ENCODE measurements around the gene TMEM30B.
A peak's percentile ranks its signal among the peaks of the same experiment; 100 is the strongest.
"Not testable (repeated sequence)": the region's sequence is repeated elsewhere in the genome, so short reads cannot be mapped to it uniquely, and the experiment has no call there.

The TMEM30B gene

GRCh38 chr14:61281186-61281947 lies at the start of gene TMEM30B:
TMEM30B (minus strand) TSS chr14:61281338; CDS start chr14:61281147, 191 bp downstream.
- DNase-seq (ENCODE audit: low read depth), result peak; percentile 20

DNA sequence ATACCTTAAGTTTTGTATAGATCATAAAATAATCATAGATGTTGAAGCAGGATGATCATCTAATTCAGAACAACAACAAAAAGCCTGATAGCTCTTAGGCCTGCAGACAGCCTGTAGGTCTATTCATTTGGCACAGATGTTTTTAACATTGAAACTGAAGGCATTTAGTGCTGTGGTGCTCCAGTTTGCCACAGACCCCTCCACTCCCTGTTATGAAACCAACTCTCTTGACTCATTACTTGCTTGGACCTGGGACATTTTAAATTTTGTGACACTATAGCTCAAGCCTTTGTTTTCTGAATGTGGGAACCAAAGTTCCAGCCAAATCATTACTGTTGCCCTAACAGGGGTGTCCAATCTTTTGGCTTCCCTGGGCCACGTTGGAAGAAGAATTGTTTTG lies 49.4 kb upstream of the TMEM30B start:
- no peak for DNase-seq (ENCODE audit: low read depth)

DNA sequence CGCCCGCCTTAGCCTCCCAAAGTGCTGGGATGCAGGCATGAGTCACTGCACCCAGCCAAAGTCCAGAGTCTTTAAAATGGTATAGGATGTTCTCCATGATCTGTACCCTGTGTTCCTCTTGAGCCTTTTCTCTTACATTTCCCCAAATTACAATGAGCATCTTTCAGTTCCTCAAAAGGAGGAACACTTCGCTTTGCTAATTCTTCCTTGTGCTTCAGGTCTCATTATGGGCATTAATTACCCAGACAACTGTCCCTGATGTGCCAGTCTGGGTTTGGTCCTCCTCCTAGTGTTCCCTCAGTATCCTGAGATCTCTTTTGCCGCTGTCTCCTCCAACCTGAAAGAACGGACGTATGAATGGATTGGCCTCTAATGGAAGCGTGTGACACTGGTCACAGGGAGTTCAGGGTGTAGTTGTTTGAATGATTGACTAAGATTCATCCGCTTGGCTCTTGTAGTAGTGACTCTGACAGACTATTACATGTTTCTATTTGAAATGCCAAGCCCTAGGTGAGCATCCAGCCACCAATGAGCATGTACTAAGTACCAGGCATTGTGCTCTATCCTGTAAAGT lies 48.4 kb upstream of the TMEM30B start:
- DNase-seq (ENCODE audit: low read depth), result no peak

DNA sequence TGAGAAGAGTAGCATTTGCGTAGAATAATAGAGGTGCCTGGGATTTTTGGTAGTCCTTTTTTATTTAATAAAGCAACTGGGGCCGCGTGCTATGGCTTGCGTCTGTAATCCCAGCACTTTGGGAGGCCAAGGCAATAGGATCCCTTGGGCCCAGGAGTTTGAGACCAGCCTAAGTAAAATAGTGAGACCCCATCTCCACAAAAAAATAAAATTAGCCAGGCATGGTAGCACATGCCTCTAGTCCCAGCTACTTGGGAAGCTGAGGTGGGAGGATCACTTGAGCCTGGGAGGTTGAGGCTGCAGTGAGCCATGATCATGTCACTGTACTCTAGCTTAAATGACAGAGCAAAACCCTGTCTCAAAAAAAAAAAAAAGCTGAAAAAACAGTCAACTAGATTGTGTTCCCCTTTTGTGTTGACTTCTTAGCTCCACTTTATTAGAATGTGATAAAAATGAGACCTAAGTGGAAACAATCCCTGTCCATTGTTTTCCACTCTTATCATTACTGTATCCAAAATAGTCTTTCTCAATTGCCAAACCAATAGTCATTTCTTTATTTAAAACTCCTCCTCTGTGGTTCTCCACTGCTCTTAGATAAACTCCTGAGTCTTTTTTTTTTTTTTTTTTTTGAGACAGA lies 47.6 kb upstream of the TMEM30B start:
- DNase-seq (ENCODE audit: low read depth), result no peak

GRCh38 chr14:61326847-61327246 lies 45.7 kb upstream of the TMEM30B start:
- DNase-seq (ENCODE audit: low read depth), result no peak

GRCh38 chr14:61326146-61326545 lies 45.0 kb upstream of the TMEM30B start:
- DNase-seq (ENCODE audit: low read depth), result no peak

DNA sequence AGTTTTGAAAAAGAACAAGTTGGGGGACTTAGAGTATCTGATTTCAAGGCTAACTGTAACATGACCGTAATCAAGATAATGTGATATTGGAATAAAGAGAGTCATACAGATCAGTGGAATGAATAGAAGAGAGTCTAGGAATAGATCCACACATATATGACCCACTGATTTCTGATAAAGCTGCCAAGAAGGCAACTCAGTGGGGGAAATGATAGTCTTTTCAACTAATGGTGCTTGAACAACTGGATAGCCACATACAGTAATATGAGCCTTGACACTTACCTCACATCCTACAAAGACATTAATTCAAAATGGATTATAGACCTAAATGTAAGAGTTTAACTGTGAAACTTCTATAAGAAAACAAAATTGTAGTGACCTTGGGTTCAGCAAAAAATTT lies 44.0 kb upstream of the TMEM30B start:
- DNase-seq (ENCODE audit: low read depth), result no peak

DNA sequence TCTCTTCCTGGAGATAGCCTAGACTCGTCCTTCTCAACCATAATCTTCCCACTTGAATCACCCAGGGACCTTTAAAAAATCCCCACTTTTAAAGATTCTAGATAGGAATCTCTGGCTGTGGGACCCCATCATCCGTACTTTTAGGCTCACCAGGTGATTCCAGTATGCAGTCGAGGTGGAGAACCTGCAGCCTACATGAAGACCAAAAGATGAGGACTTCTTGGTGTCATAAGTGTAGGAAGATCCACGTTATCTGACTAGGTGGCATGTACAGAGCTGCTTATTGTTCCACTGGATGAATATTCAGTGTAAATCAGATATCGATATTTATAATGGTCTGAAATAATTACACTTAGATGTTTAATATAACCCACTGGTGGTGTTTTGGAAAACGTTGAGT lies 42.8 kb upstream of the TMEM30B start:
- DNase-seq (ENCODE audit: low read depth), result no peak

DNA sequence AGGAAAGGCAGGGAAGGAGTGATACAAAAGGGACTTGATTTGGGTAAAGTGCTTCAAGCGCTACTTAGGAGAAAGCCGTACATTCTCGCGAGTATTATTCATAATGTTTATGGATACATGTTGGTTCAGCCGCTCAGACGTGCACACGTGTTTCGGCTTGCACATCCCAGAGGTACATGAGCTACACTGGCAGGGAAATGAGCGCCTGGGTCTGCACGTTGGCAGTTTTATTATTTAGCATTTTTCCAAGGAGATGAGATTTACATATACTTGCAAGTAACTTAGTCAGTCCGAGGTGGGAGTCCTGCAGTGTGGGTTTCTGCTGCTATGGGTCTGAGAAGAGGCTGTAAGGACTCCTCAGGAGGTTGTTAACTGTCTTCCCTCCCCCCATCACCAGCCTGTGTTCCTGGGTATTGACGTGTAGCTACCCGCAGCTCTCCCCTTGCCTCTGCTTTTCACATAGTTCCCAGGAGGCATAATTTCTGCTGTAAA lies 41.7 kb upstream of the TMEM30B start:
- DNase-seq (ENCODE audit: low read depth), result no peak

GRCh38 chr14:61322011-61322798 lies 41.1 kb upstream of the TMEM30B start:
- DNase-seq (ENCODE audit: low read depth), result no peak

DNA sequence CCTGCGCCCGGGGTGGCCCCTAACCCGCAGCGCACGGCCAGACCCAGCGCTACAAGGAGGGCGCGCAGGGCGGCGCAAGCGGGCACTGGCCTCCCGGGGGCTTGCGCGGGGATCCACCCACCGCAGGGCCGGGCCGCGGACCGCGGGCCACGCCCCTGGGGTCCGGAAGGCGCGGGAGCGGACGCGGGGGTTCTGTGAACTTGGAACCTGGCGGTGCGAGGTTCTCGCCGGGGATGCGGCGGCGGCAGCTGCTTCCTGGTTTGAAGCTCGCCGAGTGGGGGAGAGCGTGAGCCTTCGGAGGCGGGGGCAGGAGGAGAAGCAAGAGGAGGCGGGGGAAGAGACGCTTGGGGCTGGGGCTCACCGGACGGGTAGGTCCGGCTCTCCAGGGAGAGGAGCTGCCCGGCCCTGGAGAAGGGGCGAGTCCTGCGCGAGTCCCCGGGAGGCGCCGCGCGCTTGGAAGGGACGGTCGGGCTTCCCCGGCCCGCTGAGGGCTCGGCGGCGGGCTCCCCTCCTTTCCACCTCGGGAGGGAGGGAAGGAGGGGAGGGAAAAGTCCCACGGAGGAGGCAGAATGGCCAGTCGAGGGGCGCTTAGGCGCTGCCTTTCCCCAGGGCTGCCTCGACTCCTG lies 40.4 kb upstream of the TMEM30B start, which contains the start of gene PRKCH:
Gene PRKCH (plus strand): TSS at position 195 of the 626 bp plus-strand sequence. CDS start 523 bp downstream, outside the sequence.
- DNase-seq (ENCODE audit: low read depth), result peak; percentile 78

DNA sequence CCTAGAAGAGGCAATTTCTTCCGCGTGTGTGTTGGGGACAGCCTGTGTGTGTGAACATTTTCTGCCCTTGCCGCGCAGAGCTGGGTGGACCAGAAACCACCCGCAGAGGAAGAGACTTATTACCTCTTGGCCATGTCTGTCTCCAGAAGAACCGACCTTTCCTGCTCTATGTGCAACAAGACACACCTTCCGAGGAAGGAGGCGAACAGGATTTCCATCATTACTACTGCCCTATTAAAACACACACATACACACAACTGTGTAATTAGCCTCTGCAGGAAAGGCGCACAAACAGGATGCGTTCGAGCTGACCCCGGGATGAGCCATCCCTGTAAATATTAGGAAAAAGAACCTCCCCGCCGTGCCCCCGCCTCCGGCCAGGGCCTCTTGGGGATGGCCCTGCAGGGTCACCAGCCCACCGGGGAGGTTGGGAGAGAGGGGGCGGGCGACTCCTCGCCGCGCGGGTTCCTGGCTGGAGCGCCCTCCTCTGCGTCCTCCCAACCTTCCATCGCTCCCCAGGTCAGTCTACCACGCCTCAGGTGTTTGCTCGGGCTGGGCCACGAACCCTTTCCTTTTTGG lies 39.8 kb upstream of the TMEM30B start:
- DNase-seq (ENCODE audit: low read depth), result no peak

DNA sequence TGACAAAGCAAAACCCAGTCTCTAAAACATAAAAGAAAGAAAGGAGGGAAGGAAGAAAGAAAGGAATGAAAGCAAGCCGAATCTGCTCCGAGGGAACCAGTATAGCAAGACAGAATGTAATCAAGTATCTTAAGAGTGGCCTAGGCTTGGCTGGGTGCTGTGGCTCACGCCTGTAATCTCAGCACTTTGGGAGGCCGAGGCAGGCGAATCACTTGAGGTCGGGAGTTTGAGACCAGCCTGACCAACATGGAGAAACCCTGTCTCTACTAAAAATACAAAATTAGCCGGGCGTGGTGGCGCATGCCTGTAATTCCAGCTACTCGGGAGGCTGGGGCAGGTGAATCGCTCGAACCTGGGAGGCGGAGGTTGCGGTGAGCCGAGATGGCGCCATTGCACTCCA lies 39.0 kb upstream of the TMEM30B start:
- not testable (repeated sequence) for DNase-seq (ENCODE audit: low read depth)

DNA sequence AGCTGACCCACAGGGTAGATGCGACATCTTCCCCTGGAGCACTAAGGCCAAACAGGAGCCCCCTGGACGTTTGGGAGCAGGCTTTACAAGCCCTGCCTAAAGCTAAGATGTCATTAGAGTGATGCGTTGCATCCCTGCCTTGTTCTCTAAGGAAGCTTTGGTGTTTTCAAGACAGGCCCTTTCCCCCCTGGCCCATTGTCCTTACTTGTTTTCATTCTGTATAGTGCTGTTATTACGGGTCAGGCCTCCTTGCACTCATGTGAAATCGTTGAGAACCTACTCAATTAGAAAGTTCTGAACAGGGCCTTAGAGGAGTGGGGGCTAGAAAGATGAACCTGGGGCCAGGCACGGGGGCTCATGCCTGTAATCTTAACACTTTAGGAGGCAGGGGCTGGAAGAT lies 38.6 kb upstream of the TMEM30B start:
- no peak for DNase-seq (ENCODE audit: low read depth)

- no peak for DNase-seq (ENCODE audit: low read depth)
These were observed 37.9 kb upstream of the TMEM30B start for GRCh38 chr14:61319086-61319485.

DNA sequence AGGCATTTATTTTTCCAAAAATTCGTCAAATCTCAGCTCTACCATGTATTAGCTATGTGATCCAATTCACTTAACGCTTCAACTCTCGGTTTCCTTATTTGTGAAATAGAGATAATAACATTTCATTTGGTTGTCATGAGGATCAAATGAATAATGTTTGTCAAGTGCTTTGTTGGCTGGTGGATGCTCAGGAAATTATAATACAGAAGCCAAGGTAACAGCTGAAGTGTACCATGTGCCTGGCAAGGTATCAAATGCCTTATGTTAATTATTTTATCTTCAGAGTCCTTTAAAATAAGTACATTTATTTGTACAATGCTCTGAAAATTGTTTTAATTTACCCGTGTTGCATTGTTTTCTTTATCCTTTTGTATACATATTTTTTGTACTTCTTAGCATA lies 34.2 kb upstream of the TMEM30B start:
- DNase-seq (ENCODE audit: low read depth), result no peak

- DNase-seq (ENCODE audit: low read depth), result not testable (repeated sequence)
These were observed 27.6 kb upstream of the TMEM30B start for GRCh38 chr14:61308701-61309100.

DNA sequence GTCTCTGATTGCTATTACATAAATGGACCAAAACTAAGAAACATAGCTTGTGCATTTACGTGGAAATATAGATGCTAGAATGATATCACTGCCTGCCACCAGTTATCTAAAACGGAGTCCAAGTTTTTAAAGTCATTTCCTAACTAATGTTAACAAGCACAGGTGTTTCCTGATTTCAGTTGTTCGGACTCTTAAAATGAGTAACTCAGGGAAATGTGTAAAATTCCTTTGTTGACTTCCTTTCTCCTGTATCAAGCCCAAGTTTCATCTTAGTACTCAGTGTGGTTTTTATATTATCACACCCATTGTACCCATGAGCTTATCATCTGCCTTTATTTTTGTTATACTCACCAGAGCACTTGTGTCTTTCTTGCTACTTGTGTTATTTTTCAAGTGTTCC lies 27.1 kb upstream of the TMEM30B start:
- DNase-seq (ENCODE audit: low read depth), result no peak

GRCh38 chr14:61304688-61305087 lies 23.6 kb upstream of the TMEM30B start:
- DNase-seq (ENCODE audit: low read depth), result no peak

DNA sequence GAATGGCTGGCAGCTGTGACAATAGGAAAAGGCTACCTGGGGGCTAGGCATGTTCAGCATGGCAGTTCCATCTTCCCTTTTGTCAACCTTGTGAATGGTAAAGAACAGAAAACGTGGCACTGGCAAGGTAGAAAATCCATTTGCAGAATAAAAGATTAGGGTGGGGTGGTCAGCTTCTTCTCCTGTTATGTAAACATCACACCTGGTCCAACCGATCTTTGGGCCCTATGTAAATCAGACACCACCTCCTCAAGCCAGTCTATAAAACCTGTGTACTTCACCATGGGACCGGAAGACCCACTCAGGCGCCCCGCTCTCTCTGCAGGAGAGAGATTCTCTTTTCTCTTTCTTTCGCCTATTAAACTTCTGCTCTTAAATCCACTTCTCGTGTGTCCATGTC lies 19.6 kb upstream of the TMEM30B start:
- DNase-seq (ENCODE audit: low read depth), result no peak

- DNase-seq (ENCODE audit: low read depth), result no peak
These were observed 19.1 kb upstream of the TMEM30B start for GRCh38 chr14:61300209-61300608.
